ENCODE measurements around the gene MAP2K2. TPM values are rescaled to one million over a fixed set of nuclear protein-coding genes. Genes with fewer than 3 reads are reported as not detected.
"Not testable (repeated sequence)": the region's sequence is repeated elsewhere in the genome, so short reads cannot be mapped to it uniquely, and the experiment has no call there.

Gene MAP2K2
- total RNA-seq (100 to 1,000 TPM; 125 to 126 TPM), polyA plus RNA-seq (100 to 1,000 TPM in 1 of 2 donors, 10 to 100 TPM in 1; 44.0 to 101 TPM)

GRCh38 chr19:4123615-4124568 lies at the start of gene MAP2K2:
MAP2K2 (minus strand) TSS chr19:4124122; CDS start chr19:4123875, 247 bp downstream.
- Mint-ChIP-seq H3K4me3 (peak within 1 kb of the TSS; percentile 89 to 98 (median 92)), H3K36me3 (peaks cover 0 to 7% of the 10 kb centered on the region in 2 donors), H3K27ac (peak within 1 kb of the TSS; percentile 84 to 97 (median 96)), H3K27me3 (no peaks in the 10 kb centered on the region), H3K4me1 (peaks cover 15 to 30% (median 21%) of the 10 kb centered on the region in 4 donors), H3K9me3 (no peaks in the 10 kb centered on the region)
- ChIA-PET POLR2A (ENCODE audit: partially characterized antibody) (no interaction called here), CTCF (ENCODE audit: partially characterized antibody) (interaction anchor here (0.8 kb wide), 1 partner anchor 9 kb away, joined by 3 read pairs; no protein-coding TSS in a partner anchor)
- H3K27me3 ChIP-seq (ENCODE audit: insufficient read depth, low read length): no peaks in the 10 kb centered on the region
- intact Hi-C loops (cut with micrococcal nuclease): loop anchor here (1.0 kb wide), 3 partner anchors 19 to 117 kb away; partner anchors contain the start of genes PIAS4 and ZBTB7A
- H3K9me3 ChIP-seq (ENCODE audit: control insufficient read depth in 1 of 2, low read length in 2 of 2): no peaks in the 10 kb centered on the region
- H3K4me3 ChIP-seq (ENCODE audit: low read length in 2 of 2): peak within 1 kb of the TSS; percentile 48 to 63
- H3K27ac ChIP-seq (ENCODE audit: low read depth, low read length): peak within 1 kb of the TSS; percentile 74
- DNase-seq: peak; percentile 94 to 96 (median 95)
- no peaks in the 10 kb centered on the region for H3K36me3 ChIP-seq (ENCODE audit: insufficient read depth, low read length)
- peaks cover 21% of the 10 kb centered on the region for H3K4me1 ChIP-seq (ENCODE audit: insufficient read depth, low read length)

GRCh38 chr19:4172861-4173473 lies 49.0 kb upstream of the MAP2K2 start:
- POLR2A ChIA-PET (ENCODE audit: partially characterized antibody): no interaction called here
- Mint-ChIP-seq H3K4me3 (peak overlapping the region in 2 of 8 donors; percentile 20 to 31), H3K36me3 (peaks cover 4 to 10% of the 10 kb centered on the region in 2 donors), H3K4me1 (peaks cover 0 to 9% (median 2%) of the 10 kb centered on the region in 4 donors), H3K9me3 (peaks cover 0 to 2% (median 0%) of the 10 kb centered on the region in 8 donors), H3K27ac (peak overlapping the region in 1 of 7 donors; percentile 35), H3K27me3 (peaks cover 3% of the 10 kb centered on the region in 2 donors)
- Histone ChIP-seq H3K9me3 (ENCODE audit: control insufficient read depth in 1 of 2, low read length in 2 of 2) (no peaks in the 10 kb centered on the region), H3K4me1 (ENCODE audit: insufficient read depth, low read length) (no peaks in the 10 kb centered on the region), H3K27me3 (ENCODE audit: insufficient read depth, low read length) (no peaks in the 10 kb centered on the region), H3K27ac (ENCODE audit: low read depth, low read length) (no peak overlapping the region), H3K4me3 (ENCODE audit: low read length in 2 of 2) (no peak overlapping the region), H3K36me3 (ENCODE audit: insufficient read depth, low read length) (no peaks in the 10 kb centered on the region)
- CTCF ChIA-PET (ENCODE audit: partially characterized antibody): no interaction called here
- peak; percentile 66 to 73 (median 71) for DNase-seq
- intact Hi-C loops (cut with micrococcal nuclease): no loop called here

- H3K27me3 Mint-ChIP-seq: peaks cover 3 to 7% of the 10 kb centered on the region in 2 donors
- CTCF ChIA-PET (ENCODE audit: partially characterized antibody): interaction anchor here (0.6 kb wide), 1 partner anchor 31 kb away, joined by 3 read pairs; no protein-coding TSS in a partner anchor
- Histone ChIP-seq H3K4me3 (ENCODE audit: low read length in 2 of 2) (no peak overlapping the region), H3K9me3 (ENCODE audit: control insufficient read depth in 1 of 2, low read length in 2 of 2) (no peaks in the 10 kb centered on the region), H3K27me3 (ENCODE audit: insufficient read depth, low read length) (no peaks in the 10 kb centered on the region), H3K36me3 (ENCODE audit: insufficient read depth, low read length) (no peaks in the 10 kb centered on the region), H3K27ac (ENCODE audit: low read depth, low read length) (no peak overlapping the region), H3K4me1 (ENCODE audit: insufficient read depth, low read length) (no peaks in the 10 kb centered on the region)
- H3K4me1 Mint-ChIP-seq: peaks cover 0 to 9% (median 2%) of the 10 kb centered on the region in 4 donors
- peaks cover 0 to 6% of the 10 kb centered on the region in 2 donors for H3K36me3 Mint-ChIP-seq
- DNase-seq: no peak
- peaks cover 0 to 2% (median 0%) of the 10 kb centered on the region in 8 donors for H3K9me3 Mint-ChIP-seq
- intact Hi-C loops (cut with micrococcal nuclease): no loop called here
- H3K27ac Mint-ChIP-seq: no peak overlapping the region
- H3K4me3 Mint-ChIP-seq: no peak overlapping the region
- POLR2A ChIA-PET (ENCODE audit: partially characterized antibody): no interaction called here
These were observed 47.8 kb upstream of the MAP2K2 start for GRCh38 chr19:4171676-4172075.

- no peaks in the 10 kb centered on the region for H3K27me3 ChIP-seq (ENCODE audit: insufficient read depth, low read length)
- no peak overlapping the region for H3K27ac ChIP-seq (ENCODE audit: low read depth, low read length)
- H3K4me3 ChIP-seq (ENCODE audit: low read length in 2 of 2): no peak overlapping the region
- Mint-ChIP-seq H3K27ac (no peak overlapping the region), H3K27me3 (peaks cover 5 to 11% of the 10 kb centered on the region in 2 donors), H3K4me3 (no peak overlapping the region), H3K4me1 (no peaks in the 10 kb centered on the region), H3K36me3 (no peaks in the 10 kb centered on the region), H3K9me3 (no peaks in the 10 kb centered on the region)
- H3K9me3 ChIP-seq (ENCODE audit: control insufficient read depth in 1 of 2, low read length in 2 of 2): no peaks in the 10 kb centered on the region
- H3K4me1 ChIP-seq (ENCODE audit: insufficient read depth, low read length): no peaks in the 10 kb centered on the region
- DNase-seq: no peak
- intact Hi-C loops (cut with micrococcal nuclease): no loop called here
- CTCF ChIA-PET (ENCODE audit: partially characterized antibody): no interaction called here
- POLR2A ChIA-PET (ENCODE audit: partially characterized antibody): no interaction called here
- no peaks in the 10 kb centered on the region for H3K36me3 ChIP-seq (ENCODE audit: insufficient read depth, low read length)
These were observed 40.3 kb upstream of the MAP2K2 start for GRCh38 chr19:4164262-4164661.

- CTCF ChIA-PET (ENCODE audit: partially characterized antibody): interaction anchor here (1.1 kb wide), 1 partner anchor 21 kb away, joined by 6 read pairs; no protein-coding TSS in a partner anchor
These were observed 37.6 kb upstream of the MAP2K2 start for GRCh38 chr19:4161415-4162077.

GRCh38 chr19:4157971-4158370 lies 34.0 kb upstream of the MAP2K2 start:
- H3K4me3 Mint-ChIP-seq; H3K9me3 Mint-ChIP-seq; H3K27ac Mint-ChIP-seq; H3K4me3 ChIP-seq (ENCODE audit: low read length in 2 of 2); POLR2A ChIA-PET (ENCODE audit: partially characterized antibody); intact Hi-C loops (cut with micrococcal nuclease); H3K27me3 ChIP-seq (ENCODE audit: insufficient read depth, low read length); H3K27me3 Mint-ChIP-seq; H3K4me1 ChIP-seq (ENCODE audit: insufficient read depth, low read length); H3K36me3 ChIP-seq (ENCODE audit: insufficient read depth, low read length); H3K27ac ChIP-seq (ENCODE audit: low read depth, low read length); H3K9me3 ChIP-seq (ENCODE audit: control insufficient read depth in 1 of 2, low read length in 2 of 2); H3K4me1 Mint-ChIP-seq; DNase-seq; H3K36me3 Mint-ChIP-seq: not testable (repeated sequence)
- CTCF ChIA-PET (ENCODE audit: partially characterized antibody): interaction anchor here (0.7 to 1.9 kb wide), 2 partner anchors 18 to 35 kb away, joined by 3 to 5 read pairs; no protein-coding TSS in a partner anchor

More at GRCh38 chr19:4161415-4162077, 37.6 kb upstream of the MAP2K2 start:
- Histone ChIP-seq H3K4me1 (ENCODE audit: insufficient read depth, low read length) (no peaks in the 10 kb centered on the region), H3K27ac (ENCODE audit: low read depth, low read length) (no peak overlapping the region), H3K27me3 (ENCODE audit: insufficient read depth, low read length) (no peaks in the 10 kb centered on the region), H3K36me3 (ENCODE audit: insufficient read depth, low read length) (no peaks in the 10 kb centered on the region), H3K9me3 (ENCODE audit: control insufficient read depth in 1 of 2, low read length in 2 of 2) (no peaks in the 10 kb centered on the region), H3K4me3 (ENCODE audit: low read length in 2 of 2) (no peak overlapping the region)
- intact Hi-C loops (cut with micrococcal nuclease): no loop called here
- Mint-ChIP-seq H3K4me3 (no peak overlapping the region), H3K36me3 (no peaks in the 10 kb centered on the region), H3K27me3 (peaks cover 2 to 6% of the 10 kb centered on the region in 2 donors), H3K4me1 (no peaks in the 10 kb centered on the region), H3K27ac (no peak overlapping the region), H3K9me3 (no peaks in the 10 kb centered on the region)
- no peak for DNase-seq
- POLR2A ChIA-PET (ENCODE audit: partially characterized antibody): no interaction called here

All from CD4-positive, alpha-beta memory T cell (primary cell).